ENCODE results near the gene ZG16.
"Not testable (repeated sequence)": the region's sequence is repeated elsewhere in the genome, so short reads cannot be mapped to it uniquely, and the experiment has no call there.

Gene ZG16, protein sequence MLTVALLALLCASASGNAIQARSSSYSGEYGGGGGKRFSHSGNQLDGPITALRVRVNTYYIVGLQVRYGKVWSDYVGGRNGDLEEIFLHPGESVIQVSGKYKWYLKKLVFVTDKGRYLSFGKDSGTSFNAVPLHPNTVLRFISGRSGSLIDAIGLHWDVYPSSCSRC

GRCh38 chr16:29777576-29778350 is at the start of gene ZG16:
Gene ZG16, plus strand, starts transcription at chr16:29778256. Its CDS starts 1,011 bp downstream, at chr16:29779267.
- DNase-seq (ENCODE audit: low read depth in 2 of 2, low spot score in 1 of 2) = no peak

- no peak for DNase-seq (ENCODE audit: low read depth in 2 of 2, low spot score in 1 of 2)
Measured at GRCh38 chr16:29729116-29729521, 48.9 kb upstream of the ZG16 start.

GRCh38 chr16:29730649-29731048 is 47.4 kb upstream of the ZG16 start:
- DNase-seq (ENCODE audit: low read depth in 2 of 2, low spot score in 1 of 2) = no peak

DNA sequence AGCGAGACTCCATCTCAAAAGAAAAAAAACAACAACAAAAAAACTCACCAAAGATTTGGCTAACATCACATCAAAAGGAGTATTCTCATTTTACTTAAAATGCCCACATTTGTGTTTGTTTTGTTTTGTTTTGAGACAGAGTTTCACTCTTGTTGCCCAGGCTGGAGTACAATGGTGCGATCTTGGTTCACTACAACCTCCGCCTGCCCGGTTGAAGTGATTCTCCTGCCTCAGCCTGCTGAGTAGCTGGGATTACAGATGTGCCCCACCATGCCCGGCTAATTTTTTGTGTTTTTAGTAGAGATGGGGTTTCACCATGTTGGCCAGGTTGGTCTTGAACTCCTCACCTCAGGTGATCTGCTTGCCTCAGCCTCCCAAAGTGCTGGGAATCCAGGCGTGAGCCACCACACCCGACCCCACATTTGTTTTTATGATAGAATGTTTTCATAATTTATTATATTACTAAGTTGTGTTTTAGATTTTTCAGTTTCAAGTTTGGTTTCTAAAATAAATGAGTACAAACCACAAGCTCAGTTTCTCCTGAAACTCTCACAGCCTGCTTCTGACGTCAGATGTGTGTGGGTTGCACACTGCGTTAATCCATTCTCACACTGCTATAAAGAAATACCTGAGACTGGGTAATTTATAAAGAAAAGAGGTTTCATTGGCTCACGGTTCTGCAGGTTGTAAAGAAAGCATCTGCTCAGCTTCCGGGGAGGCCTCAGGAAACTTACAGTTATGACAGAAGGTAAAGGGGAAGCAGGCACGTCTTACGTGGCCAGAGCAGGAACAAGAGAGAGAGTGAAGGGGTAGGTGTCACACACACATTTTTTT is 46.1 kb upstream of the ZG16 start:
- DNase-seq (ENCODE audit: low read depth in 2 of 2, low spot score in 1 of 2) = not testable (repeated sequence)

DNA sequence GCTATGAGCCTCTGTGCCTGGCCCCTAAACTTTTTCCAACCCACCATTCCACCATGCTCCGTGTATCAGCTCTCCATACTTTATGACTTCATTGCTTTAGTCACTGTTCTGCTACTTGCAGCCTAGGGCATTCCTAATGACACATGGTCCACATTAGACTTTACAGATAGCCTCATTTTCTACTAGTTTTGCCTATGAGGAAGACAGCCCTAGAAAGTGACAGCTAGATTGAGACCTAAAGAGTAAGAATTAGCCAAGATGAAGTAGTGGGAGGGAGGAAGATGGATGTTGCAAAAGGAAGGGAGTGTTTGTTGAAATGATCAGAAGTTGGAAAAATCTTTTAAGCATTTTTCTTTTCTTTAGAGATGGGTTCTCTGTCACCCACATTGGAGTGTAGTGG is 43.3 kb upstream of the ZG16 start:
- DNase-seq (ENCODE audit: low read depth in 2 of 2, low spot score in 1 of 2) = no peak

GRCh38 chr16:29736112-29736511 is 41.9 kb upstream of the ZG16 start:
- no peak for DNase-seq (ENCODE audit: low read depth in 2 of 2, low spot score in 1 of 2)

DNA sequence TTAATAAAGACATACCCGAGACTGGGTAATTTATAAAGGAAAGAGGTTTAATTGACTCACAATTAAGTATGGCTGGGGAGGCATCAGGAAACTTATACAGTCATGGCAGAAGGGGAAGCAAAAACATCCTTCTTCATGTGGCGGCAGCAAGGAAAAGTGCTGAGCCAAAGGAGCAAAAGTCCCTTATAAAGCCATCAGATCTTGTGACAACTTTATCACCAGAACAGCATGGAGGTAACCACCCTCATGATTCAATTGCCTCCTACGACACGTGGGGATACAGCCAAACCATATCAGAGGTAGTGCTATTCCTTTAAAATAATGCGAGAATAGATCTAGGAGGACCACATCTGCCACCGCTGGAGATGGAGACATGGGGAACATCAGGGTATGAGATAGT is 41.3 kb upstream of the ZG16 start:
- DNase-seq (ENCODE audit: low read depth in 2 of 2, low spot score in 1 of 2) = no peak

- no peak for DNase-seq (ENCODE audit: low read depth in 2 of 2, low spot score in 1 of 2)
Measured at GRCh38 chr16:29737713-29738112, 40.3 kb upstream of the ZG16 start.

GRCh38 chr16:29738514-29738913 is 39.5 kb upstream of the ZG16 start:
- no peak for DNase-seq (ENCODE audit: low read depth in 2 of 2, low spot score in 1 of 2)

GRCh38 chr16:29739927-29740629 is 38.0 kb upstream of the ZG16 start:
- not testable (repeated sequence) for DNase-seq (ENCODE audit: low read depth in 2 of 2, low spot score in 1 of 2)

DNA sequence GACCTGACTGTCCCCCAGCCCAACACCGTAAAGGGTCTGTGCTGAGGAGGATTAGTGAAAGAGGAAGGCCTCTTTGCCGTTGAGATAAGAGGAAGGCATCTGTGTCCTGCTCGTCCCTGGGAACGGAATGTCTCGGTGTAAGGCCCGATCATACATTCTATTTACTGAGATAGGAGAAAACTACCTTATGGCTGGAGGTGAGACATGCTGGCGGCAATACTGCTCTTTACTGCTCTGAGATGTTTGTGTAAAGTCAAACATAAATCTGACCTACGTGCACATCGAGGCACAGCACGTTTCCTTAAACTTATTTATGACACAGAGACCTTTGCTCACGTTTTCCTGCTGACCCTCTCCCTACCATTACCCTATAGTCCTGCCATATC is 37.4 kb upstream of the ZG16 start:
- not testable (repeated sequence) for DNase-seq (ENCODE audit: low read depth in 2 of 2, low spot score in 1 of 2)

- DNase-seq (ENCODE audit: low read depth in 2 of 2, low spot score in 1 of 2) = no peak
Measured at GRCh38 chr16:29742683-29743275, 35.3 kb upstream of the ZG16 start.

DNA sequence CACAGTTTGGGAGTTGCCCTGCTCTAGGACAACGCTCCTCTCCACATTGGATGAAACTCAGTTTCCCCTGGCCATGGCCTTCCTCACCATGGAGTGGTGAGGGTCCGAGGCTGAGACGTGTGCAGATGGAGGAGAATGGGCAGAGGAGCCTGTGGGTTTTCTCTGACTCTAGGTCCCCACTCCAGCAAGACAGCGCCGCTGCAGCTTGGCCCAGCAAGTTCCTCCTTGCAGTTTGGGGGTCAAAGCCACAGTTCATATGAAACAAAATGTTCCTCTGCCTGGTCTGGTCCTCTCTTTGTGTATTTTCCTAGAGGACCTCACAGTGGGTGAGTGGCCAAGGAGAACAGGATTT is 34.6 kb upstream of the ZG16 start:
- no peak for DNase-seq (ENCODE audit: low read depth in 2 of 2, low spot score in 1 of 2)

- DNase-seq (ENCODE audit: low read depth in 2 of 2, low spot score in 1 of 2) = no peak
Measured at GRCh38 chr16:29743827-29744531, 34.1 kb upstream of the ZG16 start.

- no peak for DNase-seq (ENCODE audit: low read depth in 2 of 2, low spot score in 1 of 2)
Measured at GRCh38 chr16:29744541-29745101, 33.4 kb upstream of the ZG16 start.

DNA sequence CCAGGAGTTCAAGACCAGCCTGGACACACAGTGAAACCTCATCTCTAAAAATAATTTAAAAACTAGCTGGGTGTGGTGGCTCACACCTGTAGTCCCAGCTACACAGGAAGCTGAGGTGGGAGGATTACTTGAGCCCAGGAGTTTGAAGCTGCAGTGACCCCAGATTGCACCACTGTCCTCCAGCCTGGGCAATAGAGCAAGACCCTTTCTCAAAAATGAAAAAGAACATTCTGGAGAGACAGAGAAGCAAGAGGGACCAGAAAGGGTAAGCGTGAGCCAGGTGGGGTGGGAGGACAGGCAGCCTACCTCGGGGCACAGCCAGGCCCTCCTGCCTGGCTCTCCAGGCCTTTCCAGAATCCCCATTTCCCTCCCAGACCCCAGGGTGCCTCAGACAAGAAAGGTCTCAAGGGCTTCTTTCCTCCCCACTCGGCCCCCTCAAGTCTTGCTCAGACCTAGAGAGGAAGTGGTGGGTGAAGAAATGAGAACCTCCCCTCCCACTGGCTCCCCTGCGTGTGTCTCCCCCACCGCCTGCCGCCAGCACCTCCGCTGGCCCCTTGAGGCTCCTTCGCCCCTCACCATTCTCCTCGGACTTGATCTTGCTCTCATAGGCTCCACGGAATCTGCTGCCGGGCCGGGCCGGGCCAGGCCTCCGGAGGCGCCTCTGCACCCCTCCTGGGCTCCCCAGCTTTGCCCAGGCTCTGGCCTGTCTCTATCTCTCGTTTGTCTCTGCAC is 32.8 kb upstream of the ZG16 start:
- no peak for DNase-seq (ENCODE audit: low read depth in 2 of 2, low spot score in 1 of 2)

DNA sequence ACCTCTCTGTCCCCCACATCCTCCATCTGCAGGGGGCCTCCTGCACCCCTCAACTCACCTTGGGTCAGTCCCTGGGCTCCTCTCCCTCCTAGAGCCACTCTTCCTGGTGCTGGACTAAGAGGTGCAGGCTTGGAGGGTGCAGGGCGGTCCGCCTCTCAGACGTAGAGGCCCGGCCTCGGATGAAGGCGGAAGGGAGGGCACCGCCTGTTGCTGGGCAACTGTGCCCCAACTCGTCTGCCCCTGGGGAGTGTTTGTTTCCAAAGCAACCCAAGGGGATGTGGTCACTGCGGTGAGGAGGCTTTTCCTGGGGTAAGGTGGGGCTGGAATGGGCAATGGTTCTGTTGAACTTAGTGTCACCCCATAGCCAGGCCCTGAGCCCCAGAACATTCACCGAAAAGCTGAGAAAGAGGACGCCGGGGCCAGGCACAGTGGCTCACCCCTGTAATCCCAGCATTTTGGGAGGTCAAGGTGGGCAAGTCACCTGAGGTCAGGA is 32.2 kb upstream of the ZG16 start, which contains the start of gene C16orf54:
Gene C16orf54 (minus strand): TSS at position 138 of the 493 bp plus-strand sequence. CDS start 1,039 bp downstream, outside the sequence.
- DNase-seq (ENCODE audit: low read depth in 2 of 2, low spot score in 1 of 2) = peak; percentile 89 to 91

DNA sequence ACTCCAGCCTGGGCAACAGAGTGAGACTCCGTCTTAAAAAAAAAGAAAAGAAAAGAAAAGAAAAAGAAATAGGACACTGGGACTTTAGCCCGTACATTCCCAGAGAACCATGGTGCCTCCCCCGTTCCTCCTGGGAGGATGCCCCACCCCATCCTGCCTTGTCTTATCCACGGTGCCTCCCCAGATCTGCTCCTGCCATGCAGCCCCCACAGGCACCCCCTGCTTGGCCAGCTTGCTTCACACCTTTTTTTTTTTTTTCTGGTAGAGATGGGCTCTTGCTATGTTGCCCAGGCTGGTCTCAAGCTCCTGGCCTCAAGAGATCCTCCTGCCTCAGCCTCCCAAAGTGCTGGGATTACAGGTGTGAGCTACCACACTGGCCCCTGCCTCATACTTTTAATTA is 31.5 kb upstream of the ZG16 start:
- not testable (repeated sequence) for DNase-seq (ENCODE audit: low read depth in 2 of 2, low spot score in 1 of 2)
